ENCODE results near the gene MS4A12. TPM values are rescaled to one million over a fixed set of nuclear protein-coding genes. Genes with fewer than 3 reads are reported as not detected.

Gene MS4A12, protein sequence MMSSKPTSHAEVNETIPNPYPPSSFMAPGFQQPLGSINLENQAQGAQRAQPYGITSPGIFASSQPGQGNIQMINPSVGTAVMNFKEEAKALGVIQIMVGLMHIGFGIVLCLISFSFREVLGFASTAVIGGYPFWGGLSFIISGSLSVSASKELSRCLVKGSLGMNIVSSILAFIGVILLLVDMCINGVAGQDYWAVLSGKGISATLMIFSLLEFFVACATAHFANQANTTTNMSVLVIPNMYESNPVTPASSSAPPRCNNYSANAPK
- not detected in 2 replicates for total RNA-seq

DNA sequence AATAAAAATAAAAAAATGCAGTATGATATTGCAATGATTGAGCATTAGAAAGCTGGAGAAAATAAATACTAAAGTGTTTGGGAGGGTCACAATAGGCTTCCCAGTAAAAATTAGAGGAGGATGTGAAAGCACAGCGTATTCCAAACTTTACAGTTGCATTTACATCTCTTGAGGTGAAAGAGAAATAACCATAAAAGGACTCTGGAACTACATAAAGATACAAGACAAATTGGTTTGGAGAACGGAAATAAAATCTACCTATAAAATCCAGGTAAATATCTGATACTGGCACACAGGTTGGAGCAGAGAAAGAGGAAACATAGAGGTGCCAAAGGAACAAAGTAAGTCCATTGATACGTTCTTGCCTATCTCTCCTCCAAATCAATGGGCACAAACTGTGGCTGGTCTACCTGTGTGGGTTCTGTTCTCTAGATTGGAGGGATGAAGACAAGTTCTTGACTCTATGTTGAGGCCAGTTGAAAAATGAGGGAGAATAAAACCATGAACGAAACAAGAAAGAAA lies at the start of gene MS4A12:
Gene MS4A12 (plus strand): TSS at position 291 of the 522 bp plus-strand sequence. CDS start 4,541 bp downstream, outside the sequence.

DNA sequence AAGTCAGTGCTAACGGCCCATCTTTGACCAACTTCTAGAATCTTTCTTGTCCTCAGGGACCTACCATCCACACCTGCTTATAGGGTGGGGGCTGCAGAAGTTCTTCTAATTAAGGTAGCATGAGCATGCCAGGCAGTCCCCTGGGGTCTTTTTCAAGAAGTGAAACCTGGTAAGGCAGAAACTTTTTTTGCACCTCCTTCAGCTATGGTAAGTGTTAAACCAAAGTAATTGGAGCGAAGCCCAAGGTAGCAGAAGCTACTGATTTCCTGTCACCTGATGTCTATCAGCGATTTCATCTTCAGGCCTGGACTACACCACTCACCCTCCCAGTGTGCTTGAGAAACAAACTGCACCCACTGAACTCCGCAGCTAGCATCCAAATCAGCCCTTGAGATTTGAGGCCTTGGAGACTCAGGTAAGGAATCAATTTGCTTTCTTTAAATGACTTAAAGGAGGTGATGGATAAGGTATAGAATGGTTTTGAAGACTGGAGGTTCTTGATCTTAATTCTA lies 37.0 kb upstream of the MS4A12 start, which contains the start of gene MS4A1:
Gene MS4A1 (plus strand): TSS at position 317 of the 512 bp plus-strand sequence. CDS start 6,528 bp downstream, outside the sequence.

DNA sequence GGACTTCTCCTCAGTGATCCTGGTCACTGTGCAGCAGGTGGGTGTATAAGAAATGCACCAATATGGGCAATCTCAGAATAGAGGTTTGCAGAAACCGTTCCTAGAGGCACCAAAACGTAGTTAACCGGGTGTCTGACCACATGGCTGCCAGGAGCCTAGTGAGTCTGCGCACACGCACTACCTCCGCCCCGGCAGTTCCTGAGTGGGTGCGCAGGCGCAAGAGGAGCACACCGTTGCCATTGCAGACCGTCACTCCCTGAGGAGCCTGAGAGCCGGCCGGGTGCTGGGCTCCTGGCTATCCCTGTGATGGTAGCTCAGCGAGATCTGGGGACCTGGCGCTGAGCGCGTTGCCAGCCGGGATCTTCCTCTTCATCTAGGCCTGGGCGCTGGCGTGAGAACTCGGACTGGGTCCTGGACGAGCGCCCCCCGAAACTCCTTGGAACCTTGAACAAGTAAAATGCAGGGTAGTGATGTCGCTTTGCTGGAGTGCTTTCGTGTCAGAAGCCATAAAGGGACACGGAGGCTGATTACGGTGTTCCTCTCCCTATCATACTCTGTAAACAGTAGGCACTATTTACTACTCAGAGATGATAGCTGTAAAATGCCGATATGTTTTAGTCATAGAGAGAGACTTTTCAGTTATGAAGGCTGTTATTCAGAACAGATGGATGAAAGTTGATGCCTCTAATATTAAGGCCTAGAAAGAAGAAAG lies 22.7 kb downstream of the MS4A12 start, which contains the start of gene MS4A13:
Gene MS4A13 (plus strand): TSS at position 249 of the 712 bp plus-strand sequence. CDS start 2,692 bp downstream, outside the sequence.

Other genes starting within 250 kb of the MS4A12 start
- gene MS4A4E, start 249.6 kb upstream of the MS4A12 start, total RNA-seq, result not detected in 2 replicates
- gene MS4A4A, start 212.1 kb upstream of the MS4A12 start, total RNA-seq, result not detected in 2 replicates
- not detected in 2 replicates for gene MS4A6E, start 165.5 kb upstream of the MS4A12 start, total RNA-seq
- not detected in 2 replicates for gene MS4A7, start 114.2 kb upstream of the MS4A12 start, total RNA-seq
- gene MS4A14, start 96.3 kb upstream of the MS4A12 start, total RNA-seq, result not detected in 2 replicates
- not detected in 2 replicates for gene MS4A5, start 63.2 kb upstream of the MS4A12 start, total RNA-seq
- gene MS4A1, start 36.9 kb upstream of the MS4A12 start, total RNA-seq, result not detected in 2 replicates
- gene MS4A13, start 22.6 kb downstream of the MS4A12 start, total RNA-seq, result not detected in 2 replicates
- not detected in 2 replicates for gene MS4A8, start 206.8 kb downstream of the MS4A12 start, total RNA-seq
- not detected in 2 replicates for gene MS4A18, start 231.9 kb downstream of the MS4A12 start, total RNA-seq

Measured in nasal cavity respiratory epithelium epithelial cell of viscerocranial mucosa (primary cell).